ENCODE data around the gene CNPY1.

CNPY1 gene

DNA sequence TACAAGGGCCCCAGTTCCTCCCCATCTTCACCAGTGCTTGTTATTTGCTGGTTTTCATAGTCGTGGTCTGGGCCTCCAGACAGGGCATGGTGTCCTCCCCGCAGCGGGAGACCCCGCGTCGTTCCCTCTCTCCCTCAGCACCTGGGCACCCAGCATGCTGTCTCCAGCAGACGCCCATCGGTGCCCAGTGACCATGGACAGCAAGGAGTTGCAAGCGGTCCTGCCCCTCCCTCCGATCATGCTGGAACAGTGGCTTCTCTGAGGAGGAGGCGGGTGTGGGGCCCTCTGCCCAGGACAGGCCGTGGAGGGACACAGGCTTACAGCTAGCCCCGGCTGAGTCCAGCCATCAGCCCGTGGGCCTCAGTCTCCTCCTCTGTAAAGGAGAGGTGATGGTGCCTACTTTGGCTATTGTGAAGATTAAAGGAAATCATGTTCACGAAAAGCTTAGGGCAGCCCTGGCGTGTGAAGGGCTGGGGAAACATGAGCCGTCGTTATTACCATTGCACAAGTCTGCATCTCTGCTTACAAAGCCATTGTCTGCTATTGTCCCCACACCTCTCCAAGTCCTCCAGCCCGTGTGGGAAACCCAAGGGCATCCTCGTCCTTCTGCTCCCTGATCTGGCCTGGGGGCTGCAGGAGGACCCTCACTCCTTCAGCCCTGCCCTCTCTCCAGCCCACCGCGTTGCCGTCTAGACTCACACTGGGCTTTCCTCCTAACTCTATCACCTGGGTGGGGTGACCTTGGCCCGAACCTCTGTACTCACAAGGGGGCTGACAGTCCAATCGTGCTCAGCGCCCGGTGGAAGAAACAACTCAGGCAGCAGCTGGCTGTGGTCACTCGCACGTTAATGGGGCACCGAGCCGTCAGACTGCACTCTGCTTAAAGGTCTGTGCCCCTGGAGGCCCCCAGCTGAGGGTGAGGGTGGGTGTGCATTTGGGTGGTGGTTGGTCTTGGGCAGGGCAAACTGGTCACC lies 58.6 kb downstream of the CNPY1 start:
- no peak overlapping the region for H3K4me3 ChIP-seq (replicated peaks; ENCODE audit: low read depth, low read length)
- TF ChIP-seq, protein P1, sequence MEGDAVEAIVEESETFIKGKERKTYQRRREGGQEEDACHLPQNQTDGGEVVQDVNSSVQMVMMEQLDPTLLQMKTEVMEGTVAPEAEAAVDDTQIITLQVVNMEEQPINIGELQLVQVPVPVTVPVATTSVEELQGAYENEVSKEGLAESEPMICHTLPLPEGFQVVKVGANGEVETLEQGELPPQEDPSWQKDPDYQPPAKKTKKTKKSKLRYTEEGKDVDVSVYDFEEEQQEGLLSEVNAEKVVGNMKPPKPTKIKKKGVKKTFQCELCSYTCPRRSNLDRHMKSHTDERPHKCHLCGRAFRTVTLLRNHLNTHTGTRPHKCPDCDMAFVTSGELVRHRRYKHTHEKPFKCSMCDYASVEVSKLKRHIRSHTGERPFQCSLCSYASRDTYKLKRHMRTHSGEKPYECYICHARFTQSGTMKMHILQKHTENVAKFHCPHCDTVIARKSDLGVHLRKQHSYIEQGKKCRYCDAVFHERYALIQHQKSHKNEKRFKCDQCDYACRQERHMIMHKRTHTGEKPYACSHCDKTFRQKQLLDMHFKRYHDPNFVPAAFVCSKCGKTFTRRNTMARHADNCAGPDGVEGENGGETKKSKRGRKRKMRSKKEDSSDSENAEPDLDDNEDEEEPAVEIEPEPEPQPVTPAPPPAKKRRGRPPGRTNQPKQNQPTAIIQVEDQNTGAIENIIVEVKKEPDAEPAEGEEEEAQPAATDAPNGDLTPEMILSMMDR (IDR thresholded peaks at IDR 0.05; ENCODE audit: insufficient read depth, low read length, poor library complexity, severe bottlenecking): no peak
- no peak for DNase-seq (ENCODE audit: extremely low read depth, insufficient read length)
- peaks cover 3% of the 10 kb centered on the region; the same call in 1 of the 2 replicates for H3K27me3 ChIP-seq (replicated peaks; ENCODE audit: control insufficient read depth, insufficient read depth, low read length)
- H3K36me3 ChIP-seq (ENCODE audit: control insufficient read depth, insufficient read depth, low read length): no peaks in the 10 kb centered on the region

DNA sequence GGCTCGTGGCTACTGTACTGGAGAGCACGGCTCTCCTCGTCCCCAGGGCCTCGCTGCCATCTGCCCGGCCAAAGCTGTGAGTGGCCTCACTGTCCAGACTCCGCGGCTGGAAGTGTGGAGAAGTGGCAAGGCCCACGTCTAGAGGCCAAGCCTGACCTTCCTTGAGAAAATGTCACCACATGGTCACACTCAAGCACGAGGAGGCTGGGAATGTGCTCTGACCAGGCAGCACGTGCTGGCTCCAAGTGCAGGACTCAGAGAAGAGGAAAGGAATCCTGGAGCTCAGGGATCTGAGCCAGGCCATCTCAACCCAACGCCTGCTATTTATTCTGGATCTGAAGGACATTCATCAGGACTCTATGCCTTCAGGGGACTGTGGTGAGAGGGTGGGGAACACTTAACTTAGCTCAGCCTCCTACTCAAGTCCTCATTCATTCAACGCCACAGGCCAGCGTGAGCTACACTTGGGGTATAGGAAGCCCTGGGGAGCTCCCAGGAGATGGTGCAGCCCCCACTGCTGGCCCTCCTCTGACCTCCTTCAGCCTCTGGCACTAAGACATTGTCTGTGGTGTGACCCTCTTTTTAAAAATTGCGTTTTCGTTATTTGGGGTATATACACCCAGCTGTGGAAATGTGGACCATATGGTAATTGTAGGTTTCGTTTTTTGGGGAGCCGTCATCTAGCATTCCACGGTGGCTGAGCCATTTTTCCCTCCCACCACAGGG lies 59.4 kb downstream of the CNPY1 start:
- no peak for DNase-seq (ENCODE audit: extremely low read depth, insufficient read length)
- peaks cover 3% of the 10 kb centered on the region; the same call in 1 of the 2 replicates for H3K27me3 ChIP-seq (replicated peaks; ENCODE audit: control insufficient read depth, insufficient read depth, low read length)
- TF ChIP-seq, protein P1 (IDR thresholded peaks at IDR 0.05; ENCODE audit: insufficient read depth, low read length, poor library complexity, severe bottlenecking): no peak
- H3K36me3 ChIP-seq (ENCODE audit: control insufficient read depth, insufficient read depth, low read length): no peaks in the 10 kb centered on the region
- no peak overlapping the region for H3K4me3 ChIP-seq (replicated peaks; ENCODE audit: low read depth, low read length)

DNA sequence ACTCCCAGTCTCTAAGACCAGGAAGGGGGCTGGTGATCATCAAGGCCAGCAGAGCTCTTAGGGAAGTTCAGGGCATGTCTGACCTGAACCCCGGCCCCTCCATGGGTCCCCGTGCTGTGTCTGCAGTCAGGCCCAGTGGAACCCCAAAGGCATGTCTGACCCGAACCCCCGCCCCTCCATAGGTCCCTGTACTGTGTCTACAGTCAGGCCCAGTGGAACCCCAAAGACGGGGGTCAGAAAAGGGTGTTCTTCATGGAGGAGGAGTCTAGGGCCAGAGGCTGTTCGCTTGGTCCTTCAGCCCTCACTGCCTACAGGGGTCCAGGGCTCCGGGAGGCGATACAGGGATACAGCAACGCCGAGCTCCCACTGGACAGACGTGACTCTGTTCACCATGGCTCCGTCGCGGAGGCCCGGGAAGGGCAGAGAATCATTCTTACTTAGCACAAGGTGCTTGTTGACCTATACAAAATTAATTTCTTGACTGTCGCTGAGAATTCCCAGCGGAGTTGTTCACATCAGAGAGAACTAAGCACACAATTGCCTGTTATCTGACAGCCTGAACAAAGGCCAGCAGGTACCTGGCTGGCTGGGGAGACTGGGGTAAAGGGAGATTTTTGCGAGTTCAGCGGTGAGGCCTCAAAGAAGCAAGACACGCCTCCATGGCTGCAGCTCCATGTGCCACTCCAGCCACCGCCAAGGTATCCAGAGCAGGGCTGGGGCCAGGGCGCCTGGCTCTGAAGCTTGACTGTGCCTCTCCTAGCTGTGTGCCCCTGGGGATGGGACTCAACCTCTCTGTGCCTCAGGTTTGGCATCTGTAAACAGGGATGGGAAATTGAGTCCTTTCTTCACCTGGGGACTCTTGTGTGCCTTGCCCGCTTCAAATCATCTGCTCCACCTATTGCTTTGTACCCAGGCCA lies 61.6 kb downstream of the CNPY1 start:
- H3K27me3 ChIP-seq (replicated peaks; ENCODE audit: control insufficient read depth, insufficient read depth, low read length): peaks cover 3% of the 10 kb centered on the region; the same call in 1 of the 2 replicates
- no peak overlapping the region for H3K4me3 ChIP-seq (replicated peaks; ENCODE audit: low read depth, low read length)
- TF ChIP-seq, protein P1 (IDR thresholded peaks at IDR 0.05; ENCODE audit: insufficient read depth, low read length, poor library complexity, severe bottlenecking): no peak
- no peak for DNase-seq (ENCODE audit: extremely low read depth, insufficient read length)
- H3K36me3 ChIP-seq (ENCODE audit: control insufficient read depth, insufficient read depth, low read length): no peaks in the 10 kb centered on the region

DNA sequence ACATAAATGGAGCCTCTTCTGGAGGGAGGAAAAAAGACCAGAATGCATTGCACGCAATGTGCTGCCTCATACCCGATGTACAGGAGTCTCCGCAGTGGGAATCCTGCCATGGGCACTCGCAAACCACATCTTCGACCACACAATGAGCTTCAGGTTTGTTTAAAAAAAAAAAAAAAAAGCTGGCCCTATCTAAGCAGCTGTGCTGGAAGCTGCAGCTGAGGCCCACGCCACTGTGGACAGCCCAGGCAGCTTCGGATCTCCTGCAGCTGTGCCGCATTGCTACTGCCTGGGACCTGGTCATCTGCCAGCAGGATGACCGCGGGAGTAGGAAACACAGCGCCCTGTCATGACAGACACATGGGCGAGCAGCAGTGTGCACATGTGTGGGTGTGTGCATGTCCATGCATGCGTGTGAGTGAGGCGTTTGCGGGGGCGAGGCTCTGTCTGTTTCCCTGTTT lies 62.5 kb downstream of the CNPY1 start:
- H3K4me3 ChIP-seq (replicated peaks; ENCODE audit: low read depth, low read length): no peak overlapping the region
- DNase-seq (ENCODE audit: extremely low read depth, insufficient read length): no peak
- H3K27me3 ChIP-seq (replicated peaks; ENCODE audit: control insufficient read depth, insufficient read depth, low read length): peaks cover 3% of the 10 kb centered on the region; the same call in 1 of the 2 replicates
- TF ChIP-seq, protein P1 (IDR thresholded peaks at IDR 0.05; ENCODE audit: insufficient read depth, low read length, poor library complexity, severe bottlenecking): no peak
- no peaks in the 10 kb centered on the region for H3K36me3 ChIP-seq (ENCODE audit: control insufficient read depth, insufficient read depth, low read length)

DNA sequence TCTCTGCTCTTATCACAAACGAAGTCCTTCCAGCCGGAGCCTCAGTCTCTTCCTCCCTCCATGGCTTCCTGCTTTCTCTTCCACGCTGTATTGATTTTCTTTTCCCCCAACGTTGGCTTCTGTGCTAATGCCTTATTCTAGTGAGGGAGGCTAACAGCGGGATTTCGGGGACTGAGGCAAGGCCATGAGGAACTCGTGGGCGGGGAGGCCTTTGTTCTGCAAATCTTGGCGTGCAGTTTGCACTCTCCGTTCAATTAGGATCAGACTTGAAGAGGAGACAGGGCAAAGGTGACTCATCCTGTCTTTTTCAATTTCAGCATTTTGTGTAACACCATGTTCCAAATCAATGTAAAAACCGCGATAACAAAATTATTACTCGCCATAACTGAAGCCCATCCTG lies 63.1 kb downstream of the CNPY1 start:
- no peak for DNase-seq (ENCODE audit: extremely low read depth, insufficient read length)
- H3K27me3 ChIP-seq (replicated peaks; ENCODE audit: control insufficient read depth, insufficient read depth, low read length): peaks cover 3% of the 10 kb centered on the region; the same call in 1 of the 2 replicates
- TF ChIP-seq, protein P1 (IDR thresholded peaks at IDR 0.05; ENCODE audit: insufficient read depth, low read length, poor library complexity, severe bottlenecking): no peak
- no peaks in the 10 kb centered on the region for H3K36me3 ChIP-seq (ENCODE audit: control insufficient read depth, insufficient read depth, low read length)
- no peak overlapping the region for H3K4me3 ChIP-seq (replicated peaks; ENCODE audit: low read depth, low read length)
